ENCODE data around the gene TBK1.

The TBK1 gene

DNA sequence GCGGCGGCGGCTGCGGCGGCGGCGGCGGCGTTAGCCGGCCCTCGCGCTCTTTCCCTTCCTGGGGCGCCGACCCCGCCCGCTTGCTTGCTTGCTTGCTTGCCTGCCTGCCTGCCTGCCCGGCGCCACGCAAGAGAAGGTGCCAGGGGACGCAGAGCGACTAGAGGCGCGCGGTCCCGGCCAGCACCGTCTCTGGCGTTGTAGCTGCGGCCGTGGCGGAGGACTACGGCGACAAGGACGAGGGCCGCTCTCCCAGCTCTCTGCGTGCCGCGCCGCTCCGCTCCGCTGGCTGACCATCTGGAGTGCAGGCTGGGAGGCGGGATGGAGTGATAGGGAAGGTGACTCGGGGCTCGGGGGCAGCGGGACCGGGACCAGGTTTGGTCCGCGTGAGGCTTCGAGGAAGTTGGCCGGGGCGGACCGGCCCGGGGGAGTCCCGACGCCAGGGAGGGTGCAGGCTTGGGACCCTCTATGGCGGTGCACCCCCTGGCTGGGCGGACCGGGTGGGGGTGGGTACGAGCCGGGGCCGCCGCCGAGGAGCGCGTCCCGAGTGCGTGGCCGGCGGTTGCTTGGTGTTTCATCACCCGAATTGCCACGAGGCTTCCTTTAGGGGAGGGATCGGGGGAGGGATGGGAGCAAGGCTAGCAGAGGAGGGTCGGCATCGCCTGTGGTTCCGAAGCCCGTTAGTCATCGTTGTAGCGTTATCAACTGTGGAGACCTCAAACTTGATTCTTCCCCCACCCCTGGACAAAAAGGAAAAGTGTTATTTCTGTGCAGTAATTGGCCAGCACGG, 47.3 kb upstream of the TBK1 start:
- H3K9me2 ChIP-seq (replicated peaks; ENCODE audit: low read depth, low read length), result no peaks in the 10 kb centered on the region
- peaks cover 49% of the 10 kb centered on the region for H3K79me2 ChIP-seq (ENCODE audit: insufficient read depth, low read length)
- H2AFZ ChIP-seq (ENCODE audit: low read length), result peak overlapping the region; percentile 93

DNA sequence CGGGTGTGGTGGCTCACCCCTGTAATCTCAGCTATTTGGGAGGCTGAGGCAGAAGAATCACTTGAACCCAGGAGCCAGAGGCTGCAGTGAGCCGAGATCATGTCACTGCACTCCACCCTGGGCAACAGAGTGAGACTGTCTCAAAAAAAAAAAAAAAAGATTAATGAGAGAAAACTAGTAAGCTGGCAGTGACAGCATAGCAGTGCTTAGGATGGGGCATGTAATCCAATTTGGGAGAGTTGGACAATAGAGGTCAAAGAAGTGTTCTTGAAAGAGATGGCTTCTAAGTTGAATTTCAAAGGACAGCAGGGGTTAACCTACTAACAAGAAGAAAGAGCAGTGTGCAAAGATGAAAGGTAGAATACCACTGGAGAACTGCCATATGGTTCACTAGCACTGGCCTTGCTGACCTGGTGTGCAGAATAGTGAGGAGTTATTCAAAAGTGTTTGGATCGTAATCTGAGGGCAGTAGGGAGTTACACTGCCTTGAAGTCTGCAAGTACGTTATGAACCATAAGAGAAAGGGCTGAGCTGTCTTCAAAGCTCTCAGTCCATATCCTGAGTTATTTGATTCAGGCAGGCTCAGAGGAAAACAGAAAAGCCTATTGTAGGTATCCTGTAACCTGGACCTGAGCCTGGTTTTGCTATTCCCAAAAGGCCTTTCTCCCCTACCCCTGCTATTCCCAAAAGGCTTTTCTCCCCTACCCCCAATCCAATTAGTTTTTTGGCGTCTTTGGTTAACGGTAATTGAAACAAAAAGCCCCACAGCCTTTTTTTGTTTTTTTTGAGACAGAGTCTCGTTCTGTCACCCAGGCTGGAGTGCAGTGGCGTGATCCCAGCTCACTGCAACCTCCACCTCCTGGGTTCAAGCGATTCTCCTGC, 44.3 kb upstream of the TBK1 start:
- Histone ChIP-seq H3K4me3 (ENCODE audit: low read length, poor library complexity, severe bottlenecking) (peak overlapping the region; percentile 41), H3K9me3 (ENCODE audit: insufficient read depth, low read depth, low read length) (no peaks in the 10 kb centered on the region), H4K20me1 (ENCODE audit: insufficient read depth, low read length, poor library complexity, severe bottlenecking) (peaks cover 46% of the 10 kb centered on the region), H3K27me3 (ENCODE audit: insufficient read depth, low read length, poor library complexity, severe bottlenecking) (no peaks in the 10 kb centered on the region), H3K4me1 (ENCODE audit: insufficient read depth, low read length, poor library complexity, severe bottlenecking) (peaks cover 31% of the 10 kb centered on the region), H3F3A (ENCODE audit: low read depth) (no peaks in the 10 kb centered on the region), H3K4me2 (ENCODE audit: low read depth, low read length, poor library complexity, severe bottlenecking) (peak overlapping the region; percentile 76), H3K9ac (ENCODE audit: low read depth, low read length, poor library complexity, severe bottlenecking) (no peak overlapping the region), H3K9me2 (replicated peaks; ENCODE audit: low read depth, low read length) (no peaks in the 10 kb centered on the region), H2AFZ (ENCODE audit: low read length) (no peak overlapping the region), H3K36me3 (ENCODE audit: insufficient read depth, low read length) (peaks cover 21% of the 10 kb centered on the region; the same call in 1 of the 2 replicates), H3K79me2 (ENCODE audit: insufficient read depth, low read length) (peaks cover 63% of the 10 kb centered on the region)
- TF ChIP-seq CTCF (conservative IDR thresholded peaks at IDR 0.05; ENCODE audit: low read length) (no peak), EZH2phosphoT487 (IDR thresholded peaks at IDR 0.05; ENCODE audit: borderline replicate concordance) (no peak)

More for the DNA sequence above, 47.3 kb upstream of the TBK1 start:
- H3K9me3 ChIP-seq (ENCODE audit: insufficient read depth, low read depth, low read length), result no peaks in the 10 kb centered on the region
- no peaks in the 10 kb centered on the region for H3K27me3 ChIP-seq (ENCODE audit: insufficient read depth, low read length, poor library complexity, severe bottlenecking)
- H4K20me1 ChIP-seq (ENCODE audit: insufficient read depth, low read length, poor library complexity, severe bottlenecking), result peaks cover 29% of the 10 kb centered on the region
- peak overlapping the region; percentile 76 for H3K4me2 ChIP-seq (ENCODE audit: low read depth, low read length, poor library complexity, severe bottlenecking)
- H3K4me3 ChIP-seq (ENCODE audit: low read length, poor library complexity, severe bottlenecking), result peak overlapping the region; percentile 85
- TF ChIP-seq EZH2phosphoT487 (IDR thresholded peaks at IDR 0.05; ENCODE audit: borderline replicate concordance), result no peak
- TF ChIP-seq CTCF (conservative IDR thresholded peaks at IDR 0.05; ENCODE audit: low read length), result no peak
- H3K4me1 ChIP-seq (ENCODE audit: insufficient read depth, low read length, poor library complexity, severe bottlenecking), result peaks cover 31% of the 10 kb centered on the region
- H3K36me3 ChIP-seq (ENCODE audit: insufficient read depth, low read length), result no peaks in the 10 kb centered on the region
- H3K9ac ChIP-seq (ENCODE audit: low read depth, low read length, poor library complexity, severe bottlenecking), result peak overlapping the region; percentile 91
- no peaks in the 10 kb centered on the region for H3F3A ChIP-seq (ENCODE audit: low read depth)

GRCh38 chr12:64411427-64411826, 40.5 kb upstream of the TBK1 start:
- Histone ChIP-seq H3K4me1 (ENCODE audit: insufficient read depth, low read length, poor library complexity, severe bottlenecking) (peaks cover 20% of the 10 kb centered on the region), H4K20me1 (ENCODE audit: insufficient read depth, low read length, poor library complexity, severe bottlenecking) (peaks cover 45% of the 10 kb centered on the region), H2AFZ (ENCODE audit: low read length) (no peak overlapping the region), H3K9me3 (ENCODE audit: insufficient read depth, low read depth, low read length) (no peaks in the 10 kb centered on the region), H3K4me3 (ENCODE audit: low read length, poor library complexity, severe bottlenecking) (no peak overlapping the region), H3K79me2 (ENCODE audit: insufficient read depth, low read length) (peaks cover 56% of the 10 kb centered on the region), H3K9me2 (replicated peaks; ENCODE audit: low read depth, low read length) (no peaks in the 10 kb centered on the region), H3K9ac (ENCODE audit: low read depth, low read length, poor library complexity, severe bottlenecking) (no peak overlapping the region), H3K27me3 (ENCODE audit: insufficient read depth, low read length, poor library complexity, severe bottlenecking) (no peaks in the 10 kb centered on the region), H3K36me3 (ENCODE audit: insufficient read depth, low read length) (peaks cover 51% of the 10 kb centered on the region), H3F3A (ENCODE audit: low read depth) (no peaks in the 10 kb centered on the region), H3K4me2 (ENCODE audit: low read depth, low read length, poor library complexity, severe bottlenecking) (peak overlapping the region; percentile 20)
- TF ChIP-seq EZH2phosphoT487 (IDR thresholded peaks at IDR 0.05; ENCODE audit: borderline replicate concordance) (no peak), CTCF (conservative IDR thresholded peaks at IDR 0.05; ENCODE audit: low read length) (no peak)
